Measurements from ENCODE around the gene CHD6. TPM values are rescaled to one million over a fixed set of nuclear protein-coding genes. Genes with fewer than 3 reads are reported as not detected.

Gene CHD6
- total RNA-seq, 1 experiment from 2014 or later, result 46.7 TPM

- ChIA-PET CTCF (no interaction called here), POLR2A (ENCODE audit: low non-redundant PET) (no interaction called here)
- Histone ChIP-seq H3K27ac (ENCODE audit: low read depth, low read length, poor library complexity, severe bottlenecking) (no peak overlapping the region), H3K4me1 (ENCODE audit: insufficient read depth, low read length, poor library complexity, severe bottlenecking) (no peaks in the 10 kb centered on the region), H3K9me3 (ENCODE audit: low read depth, low read length, poor library complexity, severe bottlenecking) (no peaks in the 10 kb centered on the region), H3K4me3 (ENCODE audit: low read depth, low read length, poor library complexity, severe bottlenecking) (no peak overlapping the region), H3K27me3 (replicated peaks; ENCODE audit: insufficient read depth, low read depth, low read length, poor library complexity) (no peaks in the 10 kb centered on the region), H3K36me3 (ENCODE audit: insufficient read depth, low read length, poor library complexity, severe bottlenecking) (peaks cover 46% of the 10 kb centered on the region)
- DNase-seq (ENCODE audit: low spot score), result no peak
- TF ChIP-seq CTCF (conservative IDR thresholded peaks at IDR 0.05; ENCODE audit: low read depth, low read length) (no peak), EZH2 (IDR thresholded peaks at IDR 0.05; ENCODE audit: borderline replicate concordance, low read depth, low read length, poor library complexity, severe bottlenecking) (no peak)
- no TSS peak for BruUV-seq (replicated peaks)
- intact Hi-C loops (cut with micrococcal nuclease; ENCODE audit: unreplicated experiment), result no loop called here
These were observed 211.2 kb downstream of the CHD6 start for GRCh38 chr20:41406896-41407444.

- Histone ChIP-seq H3K9me3 (ENCODE audit: low read depth, low read length, poor library complexity, severe bottlenecking) (no peaks in the 10 kb centered on the region), H3K4me3 (ENCODE audit: low read depth, low read length, poor library complexity, severe bottlenecking) (no peak overlapping the region), H3K27ac (ENCODE audit: low read depth, low read length, poor library complexity, severe bottlenecking) (no peak overlapping the region), H3K27me3 (replicated peaks; ENCODE audit: insufficient read depth, low read depth, low read length, poor library complexity) (no peaks in the 10 kb centered on the region), H3K36me3 (ENCODE audit: insufficient read depth, low read length, poor library complexity, severe bottlenecking) (peaks cover 40% of the 10 kb centered on the region), H3K4me1 (ENCODE audit: insufficient read depth, low read length, poor library complexity, severe bottlenecking) (no peaks in the 10 kb centered on the region)
- CTCF ChIA-PET, result no interaction called here
- POLR2A ChIA-PET (ENCODE audit: low non-redundant PET), result no interaction called here
- intact Hi-C loops (cut with micrococcal nuclease; ENCODE audit: unreplicated experiment), result no loop called here
- no peak for TF ChIP-seq CTCF (conservative IDR thresholded peaks at IDR 0.05; ENCODE audit: low read depth, low read length)
- TF ChIP-seq EZH2 (IDR thresholded peaks at IDR 0.05; ENCODE audit: borderline replicate concordance, low read depth, low read length, poor library complexity, severe bottlenecking), result no peak
- BruUV-seq (replicated peaks), result no TSS peak
- no peak for DNase-seq (ENCODE audit: low spot score)
These were observed 211.8 kb downstream of the CHD6 start for GRCh38 chr20:41406353-41406752.

- no peaks in the 10 kb centered on the region for H3K4me1 ChIP-seq (ENCODE audit: insufficient read depth, low read length, poor library complexity, severe bottlenecking)
- ChIA-PET POLR2A (ENCODE audit: low non-redundant PET) (no interaction called here), CTCF (no interaction called here)
- intact Hi-C loops (cut with micrococcal nuclease; ENCODE audit: unreplicated experiment), result no loop called here
- no peak overlapping the region for H3K4me3 ChIP-seq (ENCODE audit: low read depth, low read length, poor library complexity, severe bottlenecking)
- no peak for DNase-seq (ENCODE audit: low spot score)
- H3K27me3 ChIP-seq (replicated peaks; ENCODE audit: insufficient read depth, low read depth, low read length, poor library complexity), result no peaks in the 10 kb centered on the region
- no peak overlapping the region for H3K27ac ChIP-seq (ENCODE audit: low read depth, low read length, poor library complexity, severe bottlenecking)
- peaks cover 39% of the 10 kb centered on the region for H3K36me3 ChIP-seq (ENCODE audit: insufficient read depth, low read length, poor library complexity, severe bottlenecking)
- BruUV-seq (replicated peaks), result no TSS peak
- TF ChIP-seq EZH2 (IDR thresholded peaks at IDR 0.05; ENCODE audit: borderline replicate concordance, low read depth, low read length, poor library complexity, severe bottlenecking) (no peak), CTCF (conservative IDR thresholded peaks at IDR 0.05; ENCODE audit: low read depth, low read length) (no peak)
- H3K9me3 ChIP-seq (ENCODE audit: low read depth, low read length, poor library complexity, severe bottlenecking), result no peaks in the 10 kb centered on the region
These were observed 212.7 kb downstream of the CHD6 start for GRCh38 chr20:41405436-41405835.

Data from A673 (cell line).